Right cardiac atrium (tissue), 5 donors: Measurements from ENCODE around the gene CRHR1. TPM values are rescaled to one million over a fixed set of nuclear protein-coding genes. Genes with fewer than 3 reads are reported as not detected.

Experiments used
- ATAC-seq, 2 donors: fragments of 200-7000 bp; cut with Tn5 transposase; one replicate each; pipeline versions ENCODE4 v1.8.0 to v1.9.1; 2020; ENCODE audit warnings: moderate library complexity in 2 of 2, mild to moderate bottlenecking in 1 of 2
- DNase-seq, 3 donors: peaks; one replicate each; pipeline ENCODE4 v3.0.0-alpha.2; 2020
- H3K27ac ChIP-seq: one replicate; pipeline ENCODE4 v1.5.1; 2013; ENCODE audit warnings: mild to moderate bottlenecking, low read length, control low read depth, moderate library complexity
- H3K27me3 ChIP-seq: one replicate; pipeline ENCODE4 v1.6.1; 2013; ENCODE audit not compliant: control insufficient read depth, insufficient read depth
- H3K4me1 ChIP-seq: one replicate; pipeline ENCODE4 v1.6.1; 2013; ENCODE audit warnings: low read length; ENCODE audit not compliant: control insufficient read depth, insufficient read depth
- H3K4me3 ChIP-seq: one replicate; pipeline ENCODE4 v1.5.1; 2013; ENCODE audit warnings: low read length, control low read depth
- H3K9me3 ChIP-seq: one replicate; pipeline ENCODE4 v1.6.1; 2013; ENCODE audit warnings: low read length; ENCODE audit not compliant: control insufficient read depth
- WGBS: extraction: QIAGEN DNeasy Blood & Tissue Kit; methylation state at CpG from one replicate; pipeline ENCODE4 v1.1.7; 2013; 5-methylcytosine and 5-hydroxymethylcytosine counted together
- intact Hi-C, 4 donors: fragments of 100-400 bp; cut with DNase I; formaldehyde crosslinking; loops; one replicate each; pipeline versions ENCODE4 v1.11.0 to v1.14.0; 2022 to 2023
- polyA plus RNA-seq: library from polyadenylated mRNA; stranded (reverse); fragments of 200-250 nt; gene quantifications from one replicate; pipeline ENCODE4 v1.2.3, GENCODE V29; 2013
- total RNA-seq, 4 donors: library from RNA; stranded (reverse); fragmentation: NEBNext Ultra II Directional; extraction: Animal tissue kit (Norgen Biotek cat#: 25700); gene quantifications; one replicate each; pipeline ENCODE4 v1.2.1, GENCODE V29; 2021
- donor health status: healthy with polysubstance abuse.
- donor health status: DM: no; HTN: yes; CAD: no.
- donor health status: DM: no; HTN: no; CAD: no.
- donor health status: DM: no; HTN: yes; CAD: no; lungs with severe emphysema.
- donor health status: DM: yes; HTN: yes; CAD: no.

The CRHR1 gene
- total and polyA plus RNA-seq, 5 donors = not detected

DNA sequence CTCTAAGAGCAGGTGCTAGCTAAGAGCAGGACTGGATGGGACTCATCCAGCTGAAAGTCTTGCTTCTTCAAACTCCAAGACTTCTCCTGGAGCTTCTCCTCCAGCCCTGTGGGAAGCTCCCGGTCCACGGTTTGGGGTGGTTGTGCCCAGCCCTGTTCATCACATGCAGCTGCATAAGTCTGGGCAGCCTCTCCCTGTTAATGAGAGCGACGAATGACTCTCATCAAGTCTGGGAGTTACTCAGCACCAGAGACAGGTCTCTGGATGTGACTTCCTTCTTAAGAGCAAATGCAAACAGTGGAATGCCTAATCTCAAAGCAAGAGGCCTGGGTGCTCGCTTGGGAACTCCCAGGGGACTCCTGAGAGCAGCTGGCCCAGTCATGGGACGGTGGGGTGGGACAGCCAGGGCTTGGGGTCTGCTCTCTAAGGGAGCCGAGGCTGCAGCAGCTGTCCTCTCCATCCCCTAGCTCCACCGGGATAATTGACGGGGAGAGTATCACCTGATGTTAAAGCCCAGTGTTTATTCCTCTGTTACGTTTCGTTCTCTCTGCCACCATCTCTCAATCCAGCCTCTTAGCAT is 35.3 kb upstream of the CRHR1 start:
- Histone ChIP-seq H3K27me3 (no peaks in the 10 kb centered on the region), H3K27ac (no peak overlapping the region), H3K9me3 (no peaks in the 10 kb centered on the region), H3K4me1 (no peaks in the 10 kb centered on the region), H3K4me3 (no peak overlapping the region)
- ATAC-seq (no peak), DNase-seq (no peak)
- 56% methylated on average over 11 of the region's 11 CpGs for WGBS
- intact Hi-C loops = no loop called here

DNA sequence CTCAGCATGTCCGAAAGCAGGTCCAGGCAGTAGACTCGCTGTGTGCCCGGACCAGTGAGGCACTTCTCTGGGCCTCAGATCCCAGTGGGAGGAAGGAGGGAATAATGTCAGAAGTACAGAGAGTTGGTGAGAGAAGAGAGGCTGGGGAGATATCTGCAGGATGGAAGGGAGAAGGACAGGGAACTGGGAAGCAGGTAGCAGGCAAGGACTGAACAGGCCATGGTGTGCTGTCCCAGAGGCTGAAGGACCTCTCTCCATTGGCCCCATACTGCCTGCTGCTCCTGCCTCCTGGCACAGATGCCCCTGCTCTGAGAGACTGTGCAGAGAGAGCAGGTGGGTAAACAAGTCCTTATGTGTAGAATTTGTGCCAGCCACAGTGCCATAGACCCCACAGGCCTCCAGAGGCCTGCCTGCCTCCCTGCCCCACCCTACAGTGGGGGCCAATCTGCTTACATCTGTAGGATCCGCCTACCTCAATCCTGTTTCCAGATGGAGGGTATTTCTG is 34.2 kb upstream of the CRHR1 start:
- Histone ChIP-seq H3K9me3 (no peaks in the 10 kb centered on the region), H3K4me1 (no peaks in the 10 kb centered on the region), H3K27me3 (no peaks in the 10 kb centered on the region), H3K4me3 (no peak overlapping the region), H3K27ac (no peak overlapping the region)
- 92% methylated on average over 4 of the region's 4 CpGs for WGBS
- intact Hi-C loops = no loop called here
- ATAC-seq (no peak), DNase-seq (no peak)

DNA sequence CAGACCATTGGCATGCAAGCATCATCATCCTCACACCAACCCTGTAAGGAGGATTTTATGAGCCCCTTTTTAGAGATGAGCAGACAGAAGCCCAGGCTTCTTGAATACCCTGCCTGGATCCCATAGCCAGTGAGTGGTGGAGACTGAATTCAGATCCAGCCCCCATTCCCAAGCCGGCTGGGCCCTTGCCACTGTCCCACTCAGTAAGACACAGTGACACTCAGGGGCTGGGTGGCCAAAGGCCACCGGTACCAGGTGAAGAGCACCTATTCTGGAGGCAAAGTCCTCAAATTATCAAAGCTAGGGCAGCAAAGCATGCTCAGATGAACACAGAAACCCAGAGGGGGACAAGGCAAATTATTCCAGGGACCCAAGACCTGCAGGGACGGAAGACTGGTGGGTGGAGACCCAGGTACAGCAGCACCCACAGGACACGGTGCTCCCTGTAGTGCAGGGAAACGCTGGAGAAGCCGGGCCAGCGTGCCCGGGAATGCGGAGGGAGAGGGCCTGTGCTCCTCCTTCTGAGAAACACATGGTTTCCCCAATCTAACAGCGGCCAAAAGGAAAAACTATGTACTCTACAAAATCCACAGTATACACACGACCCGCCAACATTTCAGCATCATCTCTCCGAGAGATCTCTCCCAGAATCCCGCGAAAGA is 33.2 kb upstream of the CRHR1 start:
- Histone ChIP-seq H3K9me3 (no peaks in the 10 kb centered on the region), H3K4me1 (no peaks in the 10 kb centered on the region), H3K27me3 (no peaks in the 10 kb centered on the region), H3K27ac (no peak overlapping the region), H3K4me3 (no peak overlapping the region)
- intact Hi-C loops = no loop called here
- ATAC-seq (no peak), DNase-seq (no peak)
- WGBS = 86% methylated on average over 15 of the region's 15 CpGs

DNA sequence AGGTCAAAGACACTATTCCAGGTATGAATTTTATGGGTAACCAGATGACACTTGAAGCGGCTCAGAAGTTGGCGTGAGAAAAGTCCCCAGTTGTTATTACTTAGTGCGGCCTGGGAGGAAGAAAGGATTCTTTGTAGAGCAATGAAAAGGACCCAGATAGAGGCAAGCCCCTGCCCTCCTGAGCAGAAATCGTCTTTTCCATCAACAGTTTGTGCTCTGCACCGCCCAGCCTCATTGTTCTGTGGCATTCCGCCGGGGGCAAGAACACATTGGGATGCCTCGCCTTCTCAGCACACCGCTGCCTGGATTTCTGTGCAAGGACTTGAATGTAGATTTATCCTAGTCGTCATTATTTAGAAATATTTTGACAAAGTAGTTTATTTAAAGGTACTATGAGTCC is 32.7 kb upstream of the CRHR1 start:
- ATAC-seq (no peak), DNase-seq (no peak)
- 78% methylated on average over 10 of the region's 10 CpGs for WGBS
- H3K4me1 ChIP-seq = no peaks in the 10 kb centered on the region
- H3K27ac ChIP-seq = no peak overlapping the region
- H3K27me3 ChIP-seq = no peaks in the 10 kb centered on the region
- intact Hi-C loops = no loop called here
- no peaks in the 10 kb centered on the region for H3K9me3 ChIP-seq
- no peak overlapping the region for H3K4me3 ChIP-seq

DNA sequence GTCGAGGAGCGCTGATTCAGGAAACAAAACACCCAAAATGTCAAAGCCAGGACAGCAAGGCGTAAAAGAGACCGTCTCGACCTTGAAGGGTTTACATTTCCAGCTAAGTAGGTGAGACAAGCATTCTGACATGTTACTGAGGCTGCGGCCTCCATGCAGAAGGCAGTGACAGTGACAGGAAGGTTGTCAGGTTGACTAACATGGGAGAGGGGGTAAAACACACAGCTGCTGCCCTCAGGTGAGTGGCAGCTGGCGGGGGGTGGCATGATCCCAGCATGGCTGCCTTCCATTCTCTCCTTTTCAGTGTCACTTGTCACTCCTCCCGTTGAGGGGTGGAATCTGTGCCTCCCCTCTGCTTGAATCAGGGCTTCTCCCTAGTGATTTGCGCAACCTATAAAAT is 31.9 kb upstream of the CRHR1 start:
- Histone ChIP-seq H3K4me1 (no peaks in the 10 kb centered on the region), H3K4me3 (no peak overlapping the region), H3K9me3 (no peaks in the 10 kb centered on the region), H3K27ac (no peak overlapping the region), H3K27me3 (no peaks in the 10 kb centered on the region)
- WGBS = 77% methylated on average over 9 of the region's 9 CpGs
- ATAC-seq = no peak
- intact Hi-C loops = no loop called here
- no peak for DNase-seq

DNA sequence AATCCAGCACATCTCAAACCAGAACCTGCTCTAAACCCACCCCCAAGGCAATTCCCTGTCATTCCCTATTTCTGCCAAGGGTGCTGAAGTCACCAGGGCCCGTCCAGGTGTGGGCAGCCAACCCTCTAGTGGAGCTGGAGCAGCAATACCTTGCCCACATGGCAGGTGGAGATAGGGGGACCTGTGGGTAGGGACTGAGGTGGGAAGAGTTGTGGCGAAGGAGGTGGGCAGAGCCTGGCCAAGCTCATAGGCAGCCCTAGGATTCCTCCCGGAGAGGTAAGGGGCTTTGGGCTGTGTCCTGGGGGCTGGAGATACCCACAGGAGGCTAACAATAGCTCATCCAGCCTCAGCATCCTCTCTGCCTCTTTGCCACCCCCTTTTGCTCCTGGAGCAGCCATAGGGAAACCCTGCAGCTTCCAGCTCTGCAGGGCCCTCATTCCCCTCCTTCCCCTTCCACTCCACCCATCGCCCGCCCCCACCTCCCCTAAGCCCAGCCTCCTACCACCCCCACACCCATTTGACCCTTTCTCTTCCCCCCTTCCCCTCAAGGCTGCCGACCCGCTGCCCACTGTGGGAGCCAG is 30.4 kb upstream of the CRHR1 start:
- Histone ChIP-seq H3K9me3 (no peaks in the 10 kb centered on the region), H3K4me3 (no peak overlapping the region), H3K27me3 (no peaks in the 10 kb centered on the region), H3K4me1 (no peaks in the 10 kb centered on the region), H3K27ac (no peak overlapping the region)
- no peak for DNase-seq
- 59% methylated on average over 7 of the region's 7 CpGs for WGBS
- intact Hi-C loops = no loop called here
- no peak for ATAC-seq

DNA sequence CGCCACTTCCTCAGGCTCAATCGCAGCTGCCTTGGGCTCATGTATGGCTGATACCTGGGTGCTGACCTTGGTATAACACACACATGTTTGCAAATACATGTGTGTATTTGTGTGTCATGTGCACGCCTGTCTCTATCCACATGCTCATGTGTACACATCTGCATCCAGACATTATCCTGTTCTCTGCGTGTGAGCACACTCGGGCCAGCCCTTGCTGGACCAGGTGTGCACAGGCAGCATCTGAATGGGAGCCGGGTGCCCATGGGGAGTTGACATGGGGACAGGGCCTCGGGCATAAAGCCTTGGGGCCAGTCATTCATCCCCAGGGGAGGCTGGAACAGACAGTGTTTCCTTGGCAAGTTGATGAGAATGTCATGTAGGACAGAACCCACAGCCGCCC is 29.1 kb upstream of the CRHR1 start:
- H3K4me1 ChIP-seq = no peaks in the 10 kb centered on the region
- ATAC-seq = no peak
- WGBS = 80% methylated on average over 8 of the region's 8 CpGs
- no peaks in the 10 kb centered on the region for H3K27me3 ChIP-seq
- no peak overlapping the region for H3K4me3 ChIP-seq
- no peaks in the 10 kb centered on the region for H3K9me3 ChIP-seq
- no peak overlapping the region for H3K27ac ChIP-seq
- intact Hi-C loops = no loop called here
- DNase-seq = no peak

DNA sequence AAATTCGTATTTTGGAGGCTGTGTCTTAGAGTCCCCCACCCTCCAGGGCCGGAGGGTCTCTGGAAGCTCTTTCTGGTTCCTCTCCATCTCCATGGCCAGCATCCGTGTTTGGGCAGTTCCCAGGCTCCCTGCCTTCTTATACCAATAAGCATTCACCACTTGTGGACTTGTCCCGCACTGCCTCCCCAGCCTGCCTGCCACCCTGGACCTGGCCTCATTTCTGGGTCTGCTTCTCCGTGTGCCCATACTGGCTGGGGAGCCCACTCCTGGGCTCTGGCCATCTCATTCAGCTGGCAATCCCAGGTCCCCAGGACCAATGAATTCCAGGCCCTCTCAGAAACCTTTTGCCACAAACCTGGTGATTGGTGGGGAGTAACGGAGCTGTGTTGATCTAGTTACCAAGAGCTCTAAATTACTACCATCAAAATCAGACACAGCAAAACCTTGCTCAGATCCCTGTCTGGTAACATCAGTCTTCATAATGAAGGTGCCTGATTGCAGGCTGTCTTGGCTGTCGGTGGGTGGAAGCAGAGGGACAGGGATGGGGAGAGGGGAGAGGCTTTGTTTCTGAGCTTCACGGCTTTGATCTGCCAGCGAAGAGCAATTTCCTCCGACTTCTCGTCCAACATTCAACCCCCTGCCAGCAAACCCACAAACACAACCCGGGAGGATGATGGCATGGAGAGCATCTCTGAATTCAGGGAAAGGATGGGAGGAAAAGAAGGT is 27.7 kb upstream of the CRHR1 start:
- 48% methylated on average over 12 of the region's 12 CpGs for WGBS
- no peak overlapping the region for H3K27ac ChIP-seq
- no peaks in the 10 kb centered on the region for H3K27me3 ChIP-seq
- ATAC-seq = no peak
- DNase-seq = no peak
- intact Hi-C loops = no loop called here
- no peaks in the 10 kb centered on the region for H3K9me3 ChIP-seq
- H3K4me3 ChIP-seq = no peak overlapping the region
- no peaks in the 10 kb centered on the region for H3K4me1 ChIP-seq

DNA sequence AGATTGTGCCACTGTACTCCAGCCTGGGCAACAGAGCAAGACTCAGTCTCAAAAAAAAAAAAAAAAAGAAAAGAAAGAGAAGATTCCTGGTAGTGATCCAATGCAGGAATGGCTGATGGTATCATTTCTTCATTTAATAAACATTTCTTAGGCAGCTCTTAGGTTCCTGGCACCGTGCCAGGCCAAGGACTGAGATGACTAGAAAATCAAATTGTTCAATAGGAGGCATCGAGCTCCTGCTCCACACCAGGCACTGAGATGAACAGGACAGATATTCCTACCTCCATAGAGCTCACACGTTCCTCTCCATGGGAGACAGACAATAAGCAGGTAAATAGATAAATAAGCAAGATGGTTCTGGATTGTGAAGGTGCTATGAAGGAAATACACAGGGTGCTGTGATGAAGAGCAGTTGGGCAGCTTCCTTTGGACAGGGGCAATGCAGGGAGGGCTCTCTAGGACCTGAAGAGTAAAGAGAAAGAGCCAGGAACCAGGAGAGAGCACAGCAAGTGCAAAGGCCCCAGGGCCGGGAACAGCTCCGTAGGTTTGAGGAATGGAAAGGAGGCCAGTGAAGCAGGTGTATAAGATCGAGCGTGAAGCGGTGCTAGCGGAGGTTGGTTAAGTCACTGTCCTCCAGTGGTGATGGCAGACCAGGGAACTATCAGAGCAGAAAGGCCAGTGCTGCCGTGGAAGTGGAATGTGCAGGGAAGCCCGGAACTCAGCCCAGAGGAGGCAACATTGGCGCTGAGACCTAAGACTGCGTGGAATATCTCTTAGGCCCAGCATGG is 26.5 kb upstream of the CRHR1 start:
- ATAC-seq (no peak), DNase-seq (no peak)
- Histone ChIP-seq H3K4me1 (no peaks in the 10 kb centered on the region), H3K27ac (no peak overlapping the region), H3K9me3 (no peaks in the 10 kb centered on the region), H3K4me3 (no peak overlapping the region), H3K27me3 (no peaks in the 10 kb centered on the region)
- 79% methylated on average over 13 of the region's 13 CpGs for WGBS
- intact Hi-C loops = no loop called here

DNA sequence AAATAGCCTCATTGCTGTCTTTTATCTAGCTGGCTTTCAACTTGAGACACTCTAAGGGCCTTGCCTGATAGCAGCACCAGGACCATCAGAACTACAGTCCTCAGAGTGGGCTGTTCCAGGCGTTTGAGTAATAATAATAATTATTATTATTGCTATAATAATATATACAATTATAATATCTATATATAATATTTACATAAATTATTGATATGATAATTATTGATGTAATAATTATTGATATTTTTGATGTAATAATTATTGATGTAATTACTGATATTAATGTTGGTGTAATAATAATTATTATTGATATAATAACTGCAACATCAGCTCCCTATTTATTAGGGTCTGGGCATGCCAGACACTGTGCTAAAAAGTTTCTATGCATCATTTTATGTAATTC is 25.6 kb upstream of the CRHR1 start:
- DNase-seq = no peak
- 66% methylated on average over 1 of the region's 1 CpG for WGBS
- Histone ChIP-seq H3K9me3 (no peaks in the 10 kb centered on the region), H3K27ac (no peak overlapping the region), H3K4me3 (no peak overlapping the region), H3K27me3 (no peaks in the 10 kb centered on the region), H3K4me1 (no peaks in the 10 kb centered on the region)
- ATAC-seq = no peak
- intact Hi-C loops = no loop called here
